Central memory CD8-positive, alpha-beta T cell (primary cell): ENCODE results near the gene TPGS1.
A peak's percentile ranks its signal among the peaks of the same experiment; 100 is the strongest.

ENCODE experiments used
- ATAC-seq: fragments of 150-1000 bp; cut with Tn5 transposase; replicated peaks from 2 replicates; pipeline ENCODE4 v1.10.0; 2022; ENCODE audit warnings: mild to moderate bottlenecking, moderate FRiP score, moderate number of reproducible peaks; ENCODE audit not compliant: poor library complexity, severe bottlenecking; ENCODE audit errors: extremely low read depth
- DNase-seq, 2 donors: peaks; one replicate each; pipeline ENCODE4 v3.0.0; 2021; ENCODE audit warnings: low spot score in 2 of 2
- H3K27ac Mint-ChIP-seq: one replicate; pipeline ENCODE4 v1.8.0; 2022; ENCODE audit warnings: low read depth, mild to moderate bottlenecking, moderate library complexity, mixed read lengths
- H3K27me3 Mint-ChIP-seq: one replicate; pipeline ENCODE4 v1.8.0; 2022; ENCODE audit warnings: mixed read lengths
- H3K36me3 Mint-ChIP-seq: one replicate; pipeline ENCODE4 v1.8.0; 2022; ENCODE audit warnings: mild to moderate bottlenecking, moderate library complexity, mixed read lengths; ENCODE audit not compliant: insufficient read depth
- H3K4me1 Mint-ChIP-seq: one replicate; pipeline ENCODE4 v1.8.0; 2022; ENCODE audit warnings: mixed read lengths
- H3K4me3 Mint-ChIP-seq: one replicate; pipeline ENCODE4 v1.8.0; 2022; ENCODE audit warnings: mild to moderate bottlenecking, moderate library complexity, mixed read lengths
- H3K9me3 Mint-ChIP-seq: one replicate; pipeline ENCODE4 v1.8.0; 2022; ENCODE audit warnings: mixed read lengths

The TPGS1 gene

GRCh38 chr19:507286-508203 is at the start of gene TPGS1:
TPGS1 (plus strand) TSS chr19:507497; CDS start chr19:507507, 10 bp downstream.
- H3K4me1 Mint-ChIP-seq, result peaks cover 37% of the 10 kb centered on the region
- no peaks in the 10 kb centered on the region for H3K27me3 Mint-ChIP-seq
- ATAC-seq (peak; percentile 45), DNase-seq (peak in 1 of 2 donors; percentile 50)
- peaks cover 26% of the 10 kb centered on the region for H3K36me3 Mint-ChIP-seq
- peak within 1 kb of the TSS; percentile 89 for H3K27ac Mint-ChIP-seq
- peak within 1 kb of the TSS; percentile 84 for H3K4me3 Mint-ChIP-seq
- no peaks in the 10 kb centered on the region for H3K9me3 Mint-ChIP-seq

- H3K4me3 Mint-ChIP-seq, result no peak overlapping the region
- H3K27me3 Mint-ChIP-seq, result peaks cover 20% of the 10 kb centered on the region
- no peak for ATAC-seq
- peaks cover 5% of the 10 kb centered on the region for H3K36me3 Mint-ChIP-seq
- DNase-seq, result no peak
- no peak overlapping the region for H3K27ac Mint-ChIP-seq
- H3K9me3 Mint-ChIP-seq, result no peaks in the 10 kb centered on the region
- H3K4me1 Mint-ChIP-seq, result no peaks in the 10 kb centered on the region
Observed at GRCh38 chr19:457636-458035, 49.7 kb upstream of the TPGS1 start.

GRCh38 chr19:458091-459042 is 48.9 kb upstream of the TPGS1 start:
- Mint-ChIP-seq H3K27ac (no peak overlapping the region), H3K36me3 (peaks cover 5% of the 10 kb centered on the region), H3K9me3 (no peaks in the 10 kb centered on the region), H3K27me3 (peaks cover 26% of the 10 kb centered on the region), H3K4me1 (no peaks in the 10 kb centered on the region), H3K4me3 (no peak overlapping the region)
- no peak for DNase-seq
- no peak for ATAC-seq

- DNase-seq, result no peak
- H3K27me3 Mint-ChIP-seq, result peaks cover 26% of the 10 kb centered on the region
- no peaks in the 10 kb centered on the region for H3K9me3 Mint-ChIP-seq
- H3K36me3 Mint-ChIP-seq, result peaks cover 5% of the 10 kb centered on the region
- H3K4me1 Mint-ChIP-seq, result no peaks in the 10 kb centered on the region
- no peak overlapping the region for H3K27ac Mint-ChIP-seq
- peak; percentile 43 for ATAC-seq
- H3K4me3 Mint-ChIP-seq, result peak overlapping the region; percentile 46
Observed at GRCh38 chr19:459724-460511, 47.4 kb upstream of the TPGS1 start.

- H3K9me3 Mint-ChIP-seq, result no peaks in the 10 kb centered on the region
- H3K36me3 Mint-ChIP-seq, result peaks cover 5% of the 10 kb centered on the region
- peaks cover 26% of the 10 kb centered on the region for H3K27me3 Mint-ChIP-seq
- H3K4me3 Mint-ChIP-seq, result peak within 1 kb of the TSS; percentile 68
- DNase-seq, result no peak
- no peak for ATAC-seq
- no peaks in the 10 kb centered on the region for H3K4me1 Mint-ChIP-seq
- no peak within 1 kb of the TSS for H3K27ac Mint-ChIP-seq
Observed at GRCh38 chr19:460877-461720, 46.2 kb upstream of the TPGS1 start, which contains the start of gene SHC2. SHC2 (minus strand) TSS chr19:461033; CDS start chr19:460996, 37 bp downstream.

- Mint-ChIP-seq H3K4me3 (peak overlapping the region; percentile 68), H3K9me3 (no peaks in the 10 kb centered on the region), H3K4me1 (no peaks in the 10 kb centered on the region), H3K27ac (no peak overlapping the region), H3K36me3 (peaks cover 6% of the 10 kb centered on the region), H3K27me3 (peaks cover 19% of the 10 kb centered on the region)
- ATAC-seq (no peak), DNase-seq (no peak)
Observed at GRCh38 chr19:461721-462551, 45.4 kb upstream of the TPGS1 start.

- H3K27ac Mint-ChIP-seq, result no peak overlapping the region
- DNase-seq, result no peak
- H3K36me3 Mint-ChIP-seq, result peaks cover 6% of the 10 kb centered on the region
- no peak for ATAC-seq
- no peak overlapping the region for H3K4me3 Mint-ChIP-seq
- no peaks in the 10 kb centered on the region for H3K9me3 Mint-ChIP-seq
- H3K4me1 Mint-ChIP-seq, result no peaks in the 10 kb centered on the region
- peaks cover 10% of the 10 kb centered on the region for H3K27me3 Mint-ChIP-seq
Observed at GRCh38 chr19:463483-464207, 43.7 kb upstream of the TPGS1 start.

- Mint-ChIP-seq H3K27ac (no peak overlapping the region), H3K9me3 (no peaks in the 10 kb centered on the region), H3K4me1 (no peaks in the 10 kb centered on the region), H3K27me3 (peaks cover 10% of the 10 kb centered on the region), H3K4me3 (no peak overlapping the region), H3K36me3 (peaks cover 6% of the 10 kb centered on the region)
- no peak for ATAC-seq
- DNase-seq, result no peak
Observed at GRCh38 chr19:464208-464545, 43.1 kb upstream of the TPGS1 start.

- Mint-ChIP-seq H3K27ac (no peak overlapping the region), H3K9me3 (no peaks in the 10 kb centered on the region), H3K36me3 (peaks cover 3% of the 10 kb centered on the region), H3K4me3 (no peak overlapping the region), H3K27me3 (peaks cover 10% of the 10 kb centered on the region), H3K4me1 (no peaks in the 10 kb centered on the region)
- no peak for ATAC-seq
- no peak for DNase-seq
Observed at GRCh38 chr19:465056-465816, 42.1 kb upstream of the TPGS1 start.

GRCh38 chr19:467554-467953 is 39.7 kb upstream of the TPGS1 start:
- no peaks in the 10 kb centered on the region for H3K9me3 Mint-ChIP-seq
- ATAC-seq, result no peak
- peaks cover 7% of the 10 kb centered on the region for H3K27me3 Mint-ChIP-seq
- no peak overlapping the region for H3K4me3 Mint-ChIP-seq
- H3K4me1 Mint-ChIP-seq, result no peaks in the 10 kb centered on the region
- H3K36me3 Mint-ChIP-seq, result peaks cover 3% of the 10 kb centered on the region
- no peak for DNase-seq
- H3K27ac Mint-ChIP-seq, result no peak overlapping the region
